ENCODE measurements around the gene XG.

- no peak for TF ChIP-seq CTCF (conservative IDR thresholded peaks at IDR 0.05 in 1 of 2, IDR thresholded peaks at IDR 0.05 in 1 of 2; ENCODE audit: extremely low read depth in 1 of 2, insufficient read depth in 1 of 2, low read depth in 1 of 2, low read length in 2 of 2)
- no peak for TF ChIP-seq EZH2 (IDR thresholded peaks at IDR 0.05; ENCODE audit: borderline replicate concordance, low read length)
Measured at GRCh38 chrX:2846992-2847391, 95.2 kb downstream of the XG start.
